GM21825 (cell line): ENCODE measurements around the gene ITSN1.
"Not testable (repeated sequence)": the region's sequence is repeated elsewhere in the genome, so short reads cannot be mapped to it uniquely, and the experiment has no call there.

ENCODE experiments used
- ATAC-seq: cut with Tn5 transposase; IDR thresholded peaks from one replicate; pipeline ENCODE4 v1.9.1; 2021; ENCODE audit warnings: mild to moderate bottlenecking, moderate library complexity; ENCODE audit not compliant: unreplicated experiment

Gene ITSN1

GRCh38 chr21:33650929-33651509 is 8.7 kb downstream of the ITSN1 start:
- no peak for ATAC-seq

DNA sequence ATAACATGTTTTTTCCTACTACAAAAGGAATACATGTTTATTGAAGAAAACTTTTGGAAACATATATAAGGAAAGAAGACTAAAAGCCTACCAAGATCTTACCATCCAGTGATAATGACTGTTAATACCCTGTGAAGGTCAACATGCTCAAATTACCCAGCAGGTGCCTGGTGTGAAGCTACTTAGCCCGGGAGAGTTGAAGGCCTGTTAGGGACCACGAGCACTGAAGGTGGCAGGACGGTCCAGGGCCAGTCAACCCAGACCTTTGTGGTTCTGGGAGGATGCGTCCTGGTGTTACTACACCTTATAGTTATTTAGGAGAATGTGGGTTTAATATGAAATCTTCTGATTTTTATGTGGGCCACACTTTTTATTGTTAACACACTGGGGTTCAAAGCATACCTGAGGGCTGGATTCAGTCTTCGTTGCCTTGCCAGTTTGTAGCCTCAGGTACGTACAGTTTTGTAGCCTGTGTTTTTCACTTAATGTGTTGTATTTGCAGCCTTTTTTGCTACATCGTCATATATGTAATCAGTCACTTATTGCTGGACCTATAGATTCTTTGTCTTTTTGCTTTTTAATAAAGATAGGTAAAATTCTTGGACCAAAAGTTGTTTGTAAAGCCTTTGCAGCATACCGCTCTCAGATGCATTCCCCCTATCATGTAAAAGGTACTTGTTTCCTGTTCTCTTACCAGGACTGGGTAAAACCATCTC is 9.8 kb downstream of the ITSN1 start:
- no peak for ATAC-seq

GRCh38 chr21:33654412-33654811 is 12.1 kb downstream of the ITSN1 start:
- ATAC-seq = no peak

GRCh38 chr21:33655588-33656221 is 13.4 kb downstream of the ITSN1 start:
- ATAC-seq = no peak

DNA sequence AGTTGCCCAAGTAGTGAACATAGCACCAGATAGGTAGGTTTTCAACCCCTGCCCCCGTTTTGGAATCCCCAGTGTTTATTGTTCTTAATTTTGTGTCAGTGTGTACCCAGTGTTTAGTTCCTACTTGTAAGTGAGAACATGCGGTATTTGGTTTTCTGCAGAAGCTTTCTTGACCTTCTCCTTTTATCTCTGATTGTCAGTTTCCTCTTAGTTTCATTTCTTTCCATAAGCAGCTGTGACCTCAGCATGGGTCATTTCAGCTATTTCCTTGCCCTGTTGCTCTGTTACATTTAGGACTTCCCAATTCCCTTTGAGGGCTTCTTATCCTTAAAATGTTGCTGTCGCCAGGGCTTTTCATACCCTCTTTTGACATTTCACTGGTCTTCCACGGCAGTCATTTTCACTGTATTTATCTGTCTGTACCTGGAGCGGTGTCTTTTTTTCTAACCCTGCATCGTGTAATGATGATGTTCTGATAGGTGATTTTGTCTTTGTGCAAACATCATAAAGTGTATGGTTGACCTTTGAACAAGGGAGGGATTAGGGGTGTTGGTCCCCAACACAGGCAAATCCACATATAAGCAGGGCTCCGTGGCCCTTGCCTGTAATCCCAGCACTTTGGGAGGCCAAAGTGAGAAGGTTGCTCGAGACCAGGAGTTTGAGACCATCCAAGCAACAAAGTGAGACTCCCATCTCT is 15.0 kb downstream of the ITSN1 start:
- ATAC-seq = no peak

- ATAC-seq = no peak
Observed at GRCh38 chr21:33658919-33659567, 16.7 kb downstream of the ITSN1 start.

DNA sequence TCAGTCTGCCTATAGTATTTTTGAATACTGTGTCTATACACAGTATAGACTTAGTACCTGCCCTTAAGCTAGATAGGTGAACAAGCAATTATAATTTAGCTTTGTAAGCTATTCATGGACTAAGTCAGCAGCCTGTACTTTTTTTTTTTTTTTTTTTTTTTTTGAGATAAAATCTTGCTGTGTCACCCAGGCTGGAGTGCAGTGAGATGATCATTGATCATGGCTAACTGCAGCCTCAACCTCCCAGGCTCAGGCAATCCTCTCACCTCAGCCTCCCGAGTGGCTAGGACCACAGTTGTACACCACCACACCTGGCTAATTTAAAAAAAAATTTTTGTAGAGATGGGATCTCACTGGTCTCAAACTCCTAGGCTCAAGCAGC is 17.3 kb downstream of the ITSN1 start:
- no peak for ATAC-seq

GRCh38 chr21:33660406-33660805 is 18.1 kb downstream of the ITSN1 start:
- ATAC-seq = no peak

DNA sequence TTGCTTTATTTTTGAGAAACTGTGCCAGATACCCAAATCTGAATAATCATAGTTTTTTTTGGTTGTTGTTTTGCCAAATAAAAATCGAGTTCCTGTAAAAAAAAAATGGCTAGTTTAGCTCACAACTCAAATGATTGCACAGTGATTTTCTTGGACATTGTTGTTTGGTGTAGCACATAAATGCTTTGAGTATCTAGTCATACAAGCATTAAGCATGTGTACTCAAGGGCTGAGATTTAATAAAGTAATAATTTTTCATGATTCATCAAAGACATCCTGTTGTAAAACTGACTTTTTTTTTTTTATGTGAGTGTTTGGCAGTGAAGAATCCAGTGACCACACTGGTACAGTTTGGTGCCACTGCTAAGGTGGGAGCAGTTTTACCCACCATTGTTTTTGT is 18.8 kb downstream of the ITSN1 start:
- no peak for ATAC-seq

GRCh38 chr21:33662046-33662445 is 19.7 kb downstream of the ITSN1 start:
- ATAC-seq = no peak

DNA sequence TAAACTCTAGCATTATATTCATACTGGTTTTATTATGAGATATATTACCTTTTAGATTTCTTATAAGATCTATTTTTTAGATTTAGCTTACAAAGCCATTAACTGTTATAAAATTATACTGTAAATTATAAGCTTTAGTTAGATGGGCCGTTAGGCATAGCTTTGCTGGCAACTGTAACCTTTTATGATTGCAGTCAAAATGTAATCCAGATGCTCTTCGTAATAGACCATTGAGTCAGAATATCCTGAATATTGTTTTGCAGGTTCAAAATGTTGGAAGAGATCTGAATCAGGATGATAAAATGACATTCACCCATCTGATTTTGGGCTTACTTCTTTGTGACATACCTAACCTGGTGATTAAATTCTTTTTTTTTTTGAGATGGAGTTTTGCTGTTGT is 20.9 kb downstream of the ITSN1 start:
- ATAC-seq = no peak

DNA sequence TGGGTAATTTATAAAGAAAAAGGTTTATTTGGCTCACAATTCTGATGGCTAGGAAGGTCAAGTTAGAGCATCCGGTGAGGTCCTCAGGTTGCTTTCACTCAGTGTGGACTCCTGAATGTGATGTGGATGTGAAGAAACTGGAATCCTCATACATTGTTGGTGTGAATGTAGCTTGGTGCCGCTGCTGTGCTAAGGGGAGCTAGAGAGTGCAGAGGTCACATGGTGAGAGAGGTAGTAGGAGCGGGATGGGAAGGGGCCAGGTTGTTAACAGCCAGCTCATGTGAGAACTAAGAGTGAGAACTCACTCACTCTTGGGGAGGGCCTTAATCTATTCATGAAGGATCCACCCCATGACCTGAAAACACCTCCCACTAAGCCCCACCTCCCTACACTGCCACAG is 21.8 kb downstream of the ITSN1 start:
- no peak for ATAC-seq

GRCh38 chr21:33666153-33666552 is 23.9 kb downstream of the ITSN1 start:
- ATAC-seq = no peak

DNA sequence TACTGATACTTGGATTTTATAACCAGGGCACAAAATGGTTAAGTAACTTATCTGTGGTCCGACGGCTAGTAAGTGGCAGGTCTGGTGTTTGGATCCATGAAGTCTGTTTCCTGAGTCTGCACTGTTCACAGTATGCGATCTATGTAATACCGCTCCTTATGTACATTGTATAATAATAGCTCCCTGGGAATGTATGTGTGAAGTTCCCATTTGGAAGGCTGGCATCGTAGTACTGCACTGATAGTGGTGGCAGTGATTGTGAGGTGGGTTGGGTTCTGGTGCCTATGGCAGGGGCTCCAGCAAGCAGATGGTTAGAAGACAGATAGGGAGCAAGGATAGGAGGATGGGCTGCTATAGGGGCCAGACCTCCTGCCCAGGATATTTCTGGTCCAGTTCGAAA is 25.3 kb downstream of the ITSN1 start:
- no peak for ATAC-seq

GRCh38 chr21:33668180-33668579 is 25.9 kb downstream of the ITSN1 start:
- no peak for ATAC-seq

DNA sequence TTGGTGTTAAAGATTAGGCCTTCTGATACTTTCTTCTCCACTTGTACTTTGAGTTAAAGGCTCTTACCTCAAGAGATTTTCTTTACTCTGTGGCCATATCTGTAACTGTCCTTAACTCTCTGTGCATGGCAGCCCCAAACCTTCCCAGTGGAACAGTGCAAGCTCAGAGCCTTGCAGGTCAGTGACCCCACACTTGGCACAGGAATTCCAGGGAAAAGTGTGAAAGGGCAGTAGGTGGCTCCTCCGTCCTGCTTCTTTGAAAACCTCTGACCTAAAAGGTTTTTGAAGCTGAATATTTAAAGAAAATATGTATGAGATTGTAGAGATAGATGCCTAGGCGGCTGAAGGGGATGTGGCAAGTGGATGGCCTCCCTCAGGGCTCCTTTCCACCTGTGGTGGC is 26.3 kb downstream of the ITSN1 start:
- no peak for ATAC-seq

DNA sequence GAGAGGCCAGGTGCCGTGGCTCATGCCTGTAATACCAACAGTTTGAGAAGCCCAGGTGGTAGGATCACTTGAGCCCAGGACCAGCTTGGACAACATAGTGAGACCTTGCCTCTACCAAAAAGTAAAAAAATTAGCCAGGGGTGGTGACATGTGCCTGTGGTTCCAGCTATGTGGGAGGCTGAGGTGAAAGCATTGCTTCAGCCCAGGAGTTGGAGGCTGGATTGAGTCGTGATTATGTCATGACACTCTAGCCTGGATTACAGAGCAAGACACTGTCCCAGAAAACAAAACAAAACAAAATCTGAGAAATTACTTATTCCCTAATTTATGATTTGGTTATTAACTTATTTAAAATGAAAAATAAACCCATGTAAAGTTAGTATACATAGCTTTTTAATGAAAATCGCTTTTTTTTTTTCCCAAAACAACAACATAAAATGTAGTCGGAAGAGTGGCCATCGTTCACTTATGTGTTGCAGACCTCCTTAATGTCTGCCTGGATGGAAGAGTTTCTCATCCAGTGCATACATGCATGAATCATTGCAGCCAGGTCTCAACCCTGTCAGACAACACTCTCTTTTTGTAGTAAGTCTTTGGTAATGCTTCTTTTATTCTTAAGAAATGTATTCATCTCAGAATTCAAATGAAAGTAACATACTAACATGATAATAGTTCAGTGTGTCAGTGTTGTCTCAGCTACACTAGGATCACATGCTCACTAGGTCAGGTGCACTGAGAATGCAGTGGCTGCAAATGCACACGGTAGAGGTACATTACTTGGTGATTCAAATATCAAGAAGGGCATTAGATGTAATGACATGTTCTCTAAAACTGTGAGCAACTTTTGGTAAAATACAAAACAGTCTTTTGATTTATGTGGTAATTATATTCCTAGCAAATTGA is 28.0 kb downstream of the ITSN1 start:
- no peak for ATAC-seq

GRCh38 chr21:33673473-33673872 is 31.2 kb downstream of the ITSN1 start:
- no peak for ATAC-seq

GRCh38 chr21:33674226-33674625 is 31.9 kb downstream of the ITSN1 start:
- ATAC-seq = no peak

GRCh38 chr21:33676666-33677065 is 34.4 kb downstream of the ITSN1 start:
- ATAC-seq = not testable (repeated sequence)
